Measurements from ENCODE around the gene OSBPL6. TPM values are rescaled to one million over a fixed set of nuclear protein-coding genes. Genes with fewer than 3 reads are reported as not detected.

OSBPL6 gene
- total and polyA plus RNA-seq, 4 donors, result 1.3 to 3.3 (median 2.2) TPM

DNA sequence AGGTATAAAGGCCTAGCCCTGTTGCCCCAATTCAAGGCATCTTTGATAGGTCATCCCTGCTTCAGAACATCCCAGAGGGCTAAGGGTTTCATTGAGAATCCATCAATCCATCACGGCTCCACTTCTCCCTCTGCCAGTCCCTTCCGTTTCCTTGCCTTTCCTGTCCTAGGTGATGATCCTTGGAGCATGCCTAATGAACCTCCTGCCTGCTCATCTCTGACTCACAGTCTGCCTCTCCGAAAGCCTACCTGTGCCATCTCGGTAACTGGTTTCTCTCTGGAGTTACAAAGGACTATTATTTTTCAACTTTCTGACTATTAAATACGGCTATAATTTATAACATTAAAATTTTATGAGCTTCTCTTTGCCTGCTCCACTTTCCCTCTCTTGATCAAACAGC is 36.7 kb upstream of the OSBPL6 start (continued):
- no peak for TF ChIP-seq TAF1 (conservative IDR thresholded peaks at IDR 0.05)
- TF ChIP-seq FOXA1 (IDR thresholded peaks at IDR 0.05), result no peak

DNA sequence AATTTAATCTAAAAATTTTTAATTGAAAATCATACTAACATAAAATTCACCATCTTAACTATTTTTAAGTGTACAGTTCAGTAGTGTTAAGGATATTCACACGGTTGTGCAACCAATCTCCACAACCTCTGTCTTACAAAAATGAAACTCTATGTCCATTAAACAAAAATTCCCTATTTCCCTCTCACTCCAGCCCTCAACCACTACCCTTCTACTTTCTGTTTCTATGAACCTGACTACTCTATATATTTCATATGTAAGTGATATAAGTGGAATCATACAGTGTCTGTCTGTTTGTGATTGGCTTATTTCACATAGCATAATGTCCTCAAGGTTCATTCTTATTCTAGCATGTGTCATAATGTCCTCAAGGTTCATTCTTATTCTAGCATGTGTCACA is 34.3 kb upstream of the OSBPL6 start:
- no peaks in the 10 kb centered on the region for H3K27me3 ChIP-seq (ENCODE audit: control insufficient read depth in 4 of 4, insufficient read depth in 4 of 4, low read length in 3 of 4)
- no peaks in the 10 kb centered on the region for H3K36me3 ChIP-seq (ENCODE audit: control insufficient read depth in 4 of 4, insufficient read depth in 3 of 4, low read depth in 1 of 4, low read length in 3 of 4)
- H3K27ac ChIP-seq (ENCODE audit: low read depth in 1 of 2, low read length in 2 of 2), result no peak overlapping the region
- H3K9ac ChIP-seq (ENCODE audit: low read depth in 1 of 2, low read length in 2 of 2), result no peak overlapping the region
- WGBS, result 87% methylated on average over 1 of the region's 1 CpG
- no peaks in the 10 kb centered on the region for H3K9me3 ChIP-seq (ENCODE audit: control insufficient read depth in 4 of 4, low read length in 3 of 4)
- no peak overlapping the region for H3K4me3 ChIP-seq (ENCODE audit: low read depth in 1 of 3, low read length in 3 of 3)
- H3K4me1 ChIP-seq (ENCODE audit: control insufficient read depth in 4 of 4, insufficient read depth in 4 of 4, low read length in 3 of 4), result no peaks in the 10 kb centered on the region
- TF ChIP-seq HNF4A (conservative IDR thresholded peaks at IDR 0.05) (no peak), MAX (IDR thresholded peaks at IDR 0.05) (no peak), FOXA2 (IDR thresholded peaks at IDR 0.05) (no peak), FOXA1 (IDR thresholded peaks at IDR 0.05) (no peak), YY1 (IDR thresholded peaks at IDR 0.05) (no peak)
- TF ChIP-seq, protein P1, sequence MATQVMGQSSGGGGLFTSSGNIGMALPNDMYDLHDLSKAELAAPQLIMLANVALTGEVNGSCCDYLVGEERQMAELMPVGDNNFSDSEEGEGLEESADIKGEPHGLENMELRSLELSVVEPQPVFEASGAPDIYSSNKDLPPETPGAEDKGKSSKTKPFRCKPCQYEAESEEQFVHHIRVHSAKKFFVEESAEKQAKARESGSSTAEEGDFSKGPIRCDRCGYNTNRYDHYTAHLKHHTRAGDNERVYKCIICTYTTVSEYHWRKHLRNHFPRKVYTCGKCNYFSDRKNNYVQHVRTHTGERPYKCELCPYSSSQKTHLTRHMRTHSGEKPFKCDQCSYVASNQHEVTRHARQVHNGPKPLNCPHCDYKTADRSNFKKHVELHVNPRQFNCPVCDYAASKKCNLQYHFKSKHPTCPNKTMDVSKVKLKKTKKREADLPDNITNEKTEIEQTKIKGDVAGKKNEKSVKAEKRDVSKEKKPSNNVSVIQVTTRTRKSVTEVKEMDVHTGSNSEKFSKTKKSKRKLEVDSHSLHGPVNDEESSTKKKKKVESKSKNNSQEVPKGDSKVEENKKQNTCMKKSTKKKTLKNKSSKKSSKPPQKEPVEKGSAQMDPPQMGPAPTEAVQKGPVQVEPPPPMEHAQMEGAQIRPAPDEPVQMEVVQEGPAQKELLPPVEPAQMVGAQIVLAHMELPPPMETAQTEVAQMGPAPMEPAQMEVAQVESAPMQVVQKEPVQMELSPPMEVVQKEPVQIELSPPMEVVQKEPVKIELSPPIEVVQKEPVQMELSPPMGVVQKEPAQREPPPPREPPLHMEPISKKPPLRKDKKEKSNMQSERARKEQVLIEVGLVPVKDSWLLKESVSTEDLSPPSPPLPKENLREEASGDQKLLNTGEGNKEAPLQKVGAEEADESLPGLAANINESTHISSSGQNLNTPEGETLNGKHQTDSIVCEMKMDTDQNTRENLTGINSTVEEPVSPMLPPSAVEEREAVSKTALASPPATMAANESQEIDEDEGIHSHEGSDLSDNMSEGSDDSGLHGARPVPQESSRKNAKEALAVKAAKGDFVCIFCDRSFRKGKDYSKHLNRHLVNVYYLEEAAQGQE (IDR thresholded peaks at IDR 0.05), result no peak
- TF ChIP-seq, protein P2, sequence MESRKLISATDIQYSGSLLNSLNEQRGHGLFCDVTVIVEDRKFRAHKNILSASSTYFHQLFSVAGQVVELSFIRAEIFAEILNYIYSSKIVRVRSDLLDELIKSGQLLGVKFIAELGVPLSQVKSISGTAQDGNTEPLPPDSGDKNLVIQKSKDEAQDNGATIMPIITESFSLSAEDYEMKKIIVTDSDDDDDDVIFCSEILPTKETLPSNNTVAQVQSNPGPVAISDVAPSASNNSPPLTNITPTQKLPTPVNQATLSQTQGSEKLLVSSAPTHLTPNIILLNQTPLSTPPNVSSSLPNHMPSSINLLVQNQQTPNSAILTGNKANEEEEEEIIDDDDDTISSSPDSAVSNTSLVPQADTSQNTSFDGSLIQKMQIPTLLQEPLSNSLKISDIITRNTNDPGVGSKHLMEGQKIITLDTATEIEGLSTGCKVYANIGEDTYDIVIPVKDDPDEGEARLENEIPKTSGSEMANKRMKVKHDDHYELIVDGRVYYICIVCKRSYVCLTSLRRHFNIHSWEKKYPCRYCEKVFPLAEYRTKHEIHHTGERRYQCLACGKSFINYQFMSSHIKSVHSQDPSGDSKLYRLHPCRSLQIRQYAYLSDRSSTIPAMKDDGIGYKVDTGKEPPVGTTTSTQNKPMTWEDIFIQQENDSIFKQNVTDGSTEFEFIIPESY (IDR thresholded peaks at IDR 0.05), result no peak
- DNase-seq (ENCODE audit: low spot score), result no peak

DNA sequence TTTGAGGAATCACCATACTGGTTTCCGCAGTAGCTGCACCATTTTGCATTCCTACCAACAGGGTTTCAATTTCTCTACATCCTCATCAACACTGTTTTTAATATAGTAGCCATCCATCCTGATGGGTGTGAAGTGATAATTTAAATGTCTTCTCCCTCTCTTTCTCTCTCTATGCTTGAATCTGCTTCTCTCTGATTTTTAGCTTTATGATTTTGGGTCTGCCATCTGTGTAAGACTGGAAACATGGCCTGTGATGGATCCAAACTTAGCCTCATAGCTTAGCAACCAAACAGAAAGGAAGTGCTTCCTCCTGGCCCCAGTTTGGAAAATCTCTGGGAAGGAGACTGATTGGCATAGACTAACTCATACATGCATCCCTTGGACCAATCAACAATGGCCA is 33.7 kb upstream of the OSBPL6 start:
- Histone ChIP-seq H3K4me3 (ENCODE audit: low read depth in 1 of 3, low read length in 3 of 3) (no peak overlapping the region), H3K27me3 (ENCODE audit: control insufficient read depth in 4 of 4, insufficient read depth in 4 of 4, low read length in 3 of 4) (no peaks in the 10 kb centered on the region), H3K9ac (ENCODE audit: low read depth in 1 of 2, low read length in 2 of 2) (no peak overlapping the region), H3K36me3 (ENCODE audit: control insufficient read depth in 4 of 4, insufficient read depth in 3 of 4, low read depth in 1 of 4, low read length in 3 of 4) (no peaks in the 10 kb centered on the region), H3K9me3 (ENCODE audit: control insufficient read depth in 4 of 4, low read length in 3 of 4) (no peaks in the 10 kb centered on the region), H3K27ac (ENCODE audit: low read depth in 1 of 2, low read length in 2 of 2) (no peak overlapping the region), H3K4me1 (ENCODE audit: control insufficient read depth in 4 of 4, insufficient read depth in 4 of 4, low read length in 3 of 4) (no peaks in the 10 kb centered on the region)
- 99% methylated on average over 1 of the region's 1 CpG for WGBS
- DNase-seq (ENCODE audit: low spot score), result no peak
- TF ChIP-seq, protein P2 (IDR thresholded peaks at IDR 0.05), result no peak
- TF ChIP-seq GABPA (IDR thresholded peaks at IDR 0.05 in 1 of 2, conservative IDR thresholded peaks at IDR 0.05 in 1 of 2) (no peak), HNF4A (conservative IDR thresholded peaks at IDR 0.05) (no peak), RXRA (IDR thresholded peaks at IDR 0.05) (no peak), FOXA2 (IDR thresholded peaks at IDR 0.05) (no peak), YY1 (IDR thresholded peaks at IDR 0.05) (no peak), EGR1 (IDR thresholded peaks at IDR 0.05; ENCODE audit: low read depth in 2 of 2) (no peak), SP1 (IDR thresholded peaks at IDR 0.05) (no peak), JUND (IDR thresholded peaks at IDR 0.05) (no peak), FOXA1 (IDR thresholded peaks at IDR 0.05) (no peak), NR2F2 (IDR thresholded peaks at IDR 0.05) (no peak), RAD21 (IDR thresholded peaks at IDR 0.05) (no peak), TAF1 (conservative IDR thresholded peaks at IDR 0.05) (no peak)
- TF ChIP-seq, protein P3, sequence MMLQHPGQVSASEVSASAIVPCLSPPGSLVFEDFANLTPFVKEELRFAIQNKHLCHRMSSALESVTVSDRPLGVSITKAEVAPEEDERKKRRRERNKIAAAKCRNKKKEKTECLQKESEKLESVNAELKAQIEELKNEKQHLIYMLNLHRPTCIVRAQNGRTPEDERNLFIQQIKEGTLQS (IDR thresholded peaks at IDR 0.05), result no peak
- TF ChIP-seq, protein P1 (IDR thresholded peaks at IDR 0.05), result no peak
- TF ChIP-seq, protein P4, sequence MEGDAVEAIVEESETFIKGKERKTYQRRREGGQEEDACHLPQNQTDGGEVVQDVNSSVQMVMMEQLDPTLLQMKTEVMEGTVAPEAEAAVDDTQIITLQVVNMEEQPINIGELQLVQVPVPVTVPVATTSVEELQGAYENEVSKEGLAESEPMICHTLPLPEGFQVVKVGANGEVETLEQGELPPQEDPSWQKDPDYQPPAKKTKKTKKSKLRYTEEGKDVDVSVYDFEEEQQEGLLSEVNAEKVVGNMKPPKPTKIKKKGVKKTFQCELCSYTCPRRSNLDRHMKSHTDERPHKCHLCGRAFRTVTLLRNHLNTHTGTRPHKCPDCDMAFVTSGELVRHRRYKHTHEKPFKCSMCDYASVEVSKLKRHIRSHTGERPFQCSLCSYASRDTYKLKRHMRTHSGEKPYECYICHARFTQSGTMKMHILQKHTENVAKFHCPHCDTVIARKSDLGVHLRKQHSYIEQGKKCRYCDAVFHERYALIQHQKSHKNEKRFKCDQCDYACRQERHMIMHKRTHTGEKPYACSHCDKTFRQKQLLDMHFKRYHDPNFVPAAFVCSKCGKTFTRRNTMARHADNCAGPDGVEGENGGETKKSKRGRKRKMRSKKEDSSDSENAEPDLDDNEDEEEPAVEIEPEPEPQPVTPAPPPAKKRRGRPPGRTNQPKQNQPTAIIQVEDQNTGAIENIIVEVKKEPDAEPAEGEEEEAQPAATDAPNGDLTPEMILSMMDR (IDR thresholded peaks at IDR 0.05; ENCODE audit: low read depth, low read length, missing input control), result no peak

All from liver (tissue), 9 donors.